Peyer's patch (tissue), 4 donors: ENCODE data around the gene EPAS1.

Experiments
- CTCF ChIP-seq, 6 experiments: fragments of 450-650 bp in 4 of 6; fragments of 200-600 bp in 2 of 6; sonication (generic) in 1 of 6; IDR thresholded peaks; one replicate each; pipeline ENCODE4 v1.5.1; 2017 to 2019; ENCODE audit warnings: antibody characterized with exemption in 6 of 6, mild to moderate bottlenecking in 3 of 6, moderate library complexity in 1 of 6
- POLR2A ChIP-seq, 2 donors: fragments of 450-650 bp; IDR thresholded peaks; one replicate each; pipeline ENCODE4 v1.5.1; 2017; ENCODE audit warnings: antibody characterized with exemption in 2 of 2, mild to moderate bottlenecking in 2 of 2, moderate library complexity in 2 of 2

GRCh38 chr2:46333912-46334311 is 36.7 kb downstream of the EPAS1 start:
- peak in 1 of 6 experiments; percentile 29 for TF ChIP-seq CTCF (IDR thresholded peaks at IDR 0.05)
- no peak for TF ChIP-seq POLR2A (IDR thresholded peaks at IDR 0.05)
